ENCODE measurements around the gene MACO1. TPM values are rescaled to one million over a fixed set of nuclear protein-coding genes. Genes with fewer than 3 reads are reported as not detected.

The MACO1 gene
- total RNA-seq, 1 experiment from 2014 or later = 9.8 TPM

- no peaks in the 10 kb centered on the region for H3K79me2 ChIP-seq (ENCODE audit: insufficient read depth, low read length)
- CTCF ChIA-PET = no interaction called here
- ATAC-seq = no peak
Measured at GRCh38 chr1:25525361-25525688, 94.6 kb downstream of the MACO1 start.

GRCh38 chr1:25526753-25527152 lies 96.1 kb downstream of the MACO1 start:
- Histone ChIP-seq H2AFZ (ENCODE audit: low read depth, low read length, poor library complexity, severe bottlenecking) (no peak overlapping the region), H3K9me2 (ENCODE audit: insufficient read depth) (no peaks in the 10 kb centered on the region), H3K27ac (ENCODE audit: low read depth, low read length) (no peak overlapping the region), H3K27me3 (ENCODE audit: insufficient read depth, low read length) (no peaks in the 10 kb centered on the region), H3K79me2 (ENCODE audit: insufficient read depth, low read length) (no peaks in the 10 kb centered on the region), H3K9ac (ENCODE audit: low read length) (no peak overlapping the region), H3K9me3 (ENCODE audit: control insufficient read depth in 1 of 2, insufficient read depth in 1 of 2, low read depth in 1 of 2, low read length in 2 of 2) (peaks cover 0 to 5% of the 10 kb centered on the region in 2 experiments; a peak in 1 of 4 replicates), H3K4me3 (replicated peaks in 1 of 2; ENCODE audit: low read depth in 1 of 2, low read length in 2 of 2) (no peak overlapping the region), H4K20me1 (ENCODE audit: insufficient read depth) (no peaks in the 10 kb centered on the region), H3K4me1 (ENCODE audit: control insufficient read depth in 1 of 2, insufficient read depth in 2 of 2, low read length in 2 of 2) (no peaks in the 10 kb centered on the region), H3K36me3 (ENCODE audit: control insufficient read depth in 1 of 2, insufficient read depth in 2 of 2, low read length in 2 of 2) (no peaks in the 10 kb centered on the region), H3K4me2 (ENCODE audit: low read length) (no peak overlapping the region)
- DNase-seq (ENCODE audit: low read depth, low spot score) = no peak
- ATAC-seq = no peak
- no TSS peak for BruUV-seq (replicated peaks)
- intact Hi-C loops (cut with micrococcal nuclease) = no loop called here
- ChIA-PET RAD21 (ENCODE audit: low non-redundant PET in 1 of 2, low total read pairs in 2 of 2, uncharacterized antibody in 2 of 2, unreplicated experiment in 2 of 2) (no interaction called here), POLR2A (no interaction called here), CTCF (no interaction called here)
- TF ChIP-seq YY1 (IDR thresholded peaks at IDR 0.05; ENCODE audit: extremely low read depth, insufficient replicate concordance, low read depth, low read length) (no peak), ZBTB33 (IDR thresholded peaks at IDR 0.05; ENCODE audit: extremely low read depth, insufficient replicate concordance, low read length) (no peak), EZH2 (IDR thresholded peaks at IDR 0.05) (no peak), CTCF (IDR thresholded peaks at IDR 0.05 in 2 of 3, conservative IDR thresholded peaks at IDR 0.05 in 1 of 3; ENCODE audit: borderline replicate concordance in 1 of 3, insufficient read depth in 1 of 3, low read depth in 2 of 3, low read length in 2 of 3) (no peak), FOSL1 (IDR thresholded peaks at IDR 0.05; ENCODE audit: low read depth) (no peak), ELF1 (IDR thresholded peaks at IDR 0.05; ENCODE audit: borderline replicate concordance, low read depth) (no peak), RAD21 (IDR thresholded peaks at IDR 0.05; ENCODE audit: low read depth) (no peak), ZFX (IDR thresholded peaks at IDR 0.05) (no peak), ATF3 (IDR thresholded peaks at IDR 0.05) (no peak), CBX3 (IDR thresholded peaks at IDR 0.05; ENCODE audit: low read depth) (no peak), REST (IDR thresholded peaks at IDR 0.05; ENCODE audit: low read depth) (no peak), POLR2AphosphoS5 (IDR thresholded peaks at IDR 0.05; ENCODE audit: low read depth, low read length) (no peak), CEBPB (IDR thresholded peaks at IDR 0.05; ENCODE audit: low read depth) (no peak)

More at GRCh38 chr1:25525361-25525688, 94.6 kb downstream of the MACO1 start:
- H3K4me3 ChIP-seq (replicated peaks in 1 of 2; ENCODE audit: low read depth in 1 of 2, low read length in 2 of 2) = no peak overlapping the region
- H3K9me2 ChIP-seq (ENCODE audit: insufficient read depth) = no peaks in the 10 kb centered on the region
- POLR2A ChIA-PET = no interaction called here
- no peak overlapping the region for H3K27ac ChIP-seq (ENCODE audit: low read depth, low read length)
- no peaks in the 10 kb centered on the region for H3K4me1 ChIP-seq (ENCODE audit: control insufficient read depth in 1 of 2, insufficient read depth in 2 of 2, low read length in 2 of 2)
- no peaks in the 10 kb centered on the region for H4K20me1 ChIP-seq (ENCODE audit: insufficient read depth)
- peaks cover 0 to 5% of the 10 kb centered on the region in 2 experiments; a peak in 1 of 4 replicates for H3K9me3 ChIP-seq (ENCODE audit: control insufficient read depth in 1 of 2, insufficient read depth in 1 of 2, low read depth in 1 of 2, low read length in 2 of 2)
- no peak for TF ChIP-seq JUND (IDR thresholded peaks at IDR 0.05)
- BruUV-seq (replicated peaks) = no TSS peak
- H3K9ac ChIP-seq (ENCODE audit: low read length) = no peak overlapping the region
- intact Hi-C loops (cut with micrococcal nuclease) = no loop called here
- no peak overlapping the region for H2AFZ ChIP-seq (ENCODE audit: low read depth, low read length, poor library complexity, severe bottlenecking)
- no peak overlapping the region for H3K4me2 ChIP-seq (ENCODE audit: low read length)
- no peaks in the 10 kb centered on the region for H3K27me3 ChIP-seq (ENCODE audit: insufficient read depth, low read length)
- RAD21 ChIA-PET (ENCODE audit: low non-redundant PET in 1 of 2, low total read pairs in 2 of 2, uncharacterized antibody in 2 of 2, unreplicated experiment in 2 of 2) = no interaction called here
- no peak for DNase-seq (ENCODE audit: low read depth, low spot score)
- H3K36me3 ChIP-seq (ENCODE audit: control insufficient read depth in 1 of 2, insufficient read depth in 2 of 2, low read length in 2 of 2) = no peaks in the 10 kb centered on the region
